Vagina (tissue), 2 donors: ENCODE data around the gene RNF8. TPM values are rescaled to one million over a fixed set of nuclear protein-coding genes. Genes with fewer than 3 reads are reported as not detected.

Experiments used
- DNase-seq, 2 donors: peaks; one replicate each; pipeline ENCODE4 v3.0.0-alpha.2; 2017; ENCODE audit errors: extremely low spot score in 2 of 2
- H3K27ac ChIP-seq: fragments of 200-600 bp; sonication (generic); one replicate; pipeline ENCODE4 v1.5.1; 2019
- H3K27me3 ChIP-seq: fragments of 200-600 bp; sonication (generic); one replicate; pipeline ENCODE4 v1.5.1; 2019
- H3K36me3 ChIP-seq, 2 donors: fragments of 200-600 bp; sonication (generic); one replicate each; pipeline ENCODE4 v1.5.1; 2017 to 2019
- H3K4me1 ChIP-seq: fragments of 200-600 bp; sonication (generic); one replicate; pipeline ENCODE4 v1.5.1; 2019
- H3K4me3 ChIP-seq, 2 donors: fragments of 200-600 bp; sonication (generic); 1 replicate in 1 of 2; 2 replicates in 1 of 2; pipeline ENCODE4 v1.5.1; 2016 to 2019
- H3K9me3 ChIP-seq: fragments of 200-600 bp; sonication (generic); one replicate; pipeline ENCODE4 v1.5.1; 2019
- CTCF ChIP-seq, 3 experiments: fragments of 450-650 bp in 2 of 3; fragments of 200-600 bp in 1 of 3; sonication (generic) in 1 of 3; IDR thresholded peaks; one replicate each; pipeline ENCODE4 v1.5.1; 2017 to 2019; ENCODE audit warnings: antibody characterized with exemption in 3 of 3, mild to moderate bottlenecking in 2 of 3, moderate library complexity in 2 of 3
- POLR2A ChIP-seq, 2 donors: fragments of 450-650 bp; IDR thresholded peaks; one replicate each; pipeline ENCODE4 v1.6.1; 2017; ENCODE audit warnings: antibody characterized with exemption in 2 of 2, mild to moderate bottlenecking in 2 of 2, moderate library complexity in 2 of 2
- POLR2AphosphoS5 ChIP-seq, 2 donors: sonication (generic); formaldehyde crosslinking; IDR thresholded peaks; one replicate each; pipeline ENCODE4 v1.9.0; 2017; ENCODE audit warnings: antibody characterized with exemption in 2 of 2, mild to moderate bottlenecking in 2 of 2, low read depth in 1 of 2; ENCODE audit not compliant: insufficient read depth in 1 of 2
- intact Hi-C: fragments of 100-400 bp; cut with DNase I; formaldehyde crosslinking; loops from one replicate; pipeline ENCODE4 v1.15.1; 2023
- total RNA-seq: library from RNA; depleted of rRNA; stranded (reverse); fragments of >200 nt; gene quantifications from one replicate; pipeline ENCODE4 v1.2.3, GENCODE V29; 2016

RNF8 gene
- total RNA-seq, 1 donor from 2014 or later, result 15.0 TPM

GRCh38 chr6:37389857-37390256, 36.1 kb downstream of the RNF8 start:
- Histone ChIP-seq H3K4me3 (no peak overlapping the region), H3K27me3 (no peaks in the 10 kb centered on the region), H3K4me1 (no peaks in the 10 kb centered on the region), H3K9me3 (no peaks in the 10 kb centered on the region), H3K27ac (no peak overlapping the region), H3K36me3 (peaks cover 0 to 54% of the 10 kb centered on the region in 2 donors)
- TF ChIP-seq CTCF (IDR thresholded peaks at IDR 0.05) (no peak), POLR2A (IDR thresholded peaks at IDR 0.05) (no peak), POLR2AphosphoS5 (IDR thresholded peaks at IDR 0.05; ENCODE audit: insufficient read depth in 1 of 2, low read depth in 1 of 2) (no peak)
- intact Hi-C loops, result no loop called here
- DNase-seq, result no peak

GRCh38 chr6:37391120-37391519, 37.3 kb downstream of the RNF8 start:
- no peak for DNase-seq
- Histone ChIP-seq H3K36me3 (peaks cover 0 to 49% of the 10 kb centered on the region in 2 donors), H3K4me1 (no peaks in the 10 kb centered on the region), H3K9me3 (no peaks in the 10 kb centered on the region), H3K27me3 (no peaks in the 10 kb centered on the region), H3K27ac (no peak overlapping the region), H3K4me3 (no peak overlapping the region)
- intact Hi-C loops, result no loop called here
- TF ChIP-seq POLR2A (IDR thresholded peaks at IDR 0.05) (no peak), POLR2AphosphoS5 (IDR thresholded peaks at IDR 0.05; ENCODE audit: insufficient read depth in 1 of 2, low read depth in 1 of 2) (no peak)

GRCh38 chr6:37392821-37393220, 39.0 kb downstream of the RNF8 start:
- TF ChIP-seq POLR2A (IDR thresholded peaks at IDR 0.05) (no peak), POLR2AphosphoS5 (IDR thresholded peaks at IDR 0.05; ENCODE audit: insufficient read depth in 1 of 2, low read depth in 1 of 2) (no peak), CTCF (IDR thresholded peaks at IDR 0.05) (no peak)
- H3K36me3 ChIP-seq, result peaks cover 0 to 44% of the 10 kb centered on the region in 2 donors
- no peaks in the 10 kb centered on the region for H3K9me3 ChIP-seq
- H3K27ac ChIP-seq, result no peak overlapping the region
- no peak for DNase-seq
- intact Hi-C loops, result no loop called here
- no peaks in the 10 kb centered on the region for H3K27me3 ChIP-seq
- H3K4me1 ChIP-seq, result no peaks in the 10 kb centered on the region
- no peak overlapping the region for H3K4me3 ChIP-seq

- intact Hi-C loops, result no loop called here
- H3K4me1 ChIP-seq, result no peaks in the 10 kb centered on the region
- TF ChIP-seq POLR2A (IDR thresholded peaks at IDR 0.05) (no peak), POLR2AphosphoS5 (IDR thresholded peaks at IDR 0.05; ENCODE audit: insufficient read depth in 1 of 2, low read depth in 1 of 2) (no peak), CTCF (IDR thresholded peaks at IDR 0.05) (no peak)
- no peaks in the 10 kb centered on the region for H3K9me3 ChIP-seq
- H3K36me3 ChIP-seq, result peaks cover 0 to 42% of the 10 kb centered on the region in 2 donors
- no peak for DNase-seq
- H3K27ac ChIP-seq, result no peak overlapping the region
- H3K4me3 ChIP-seq, result no peak overlapping the region
- H3K27me3 ChIP-seq, result no peaks in the 10 kb centered on the region
Observed at GRCh38 chr6:37393381-37393929, 39.7 kb downstream of the RNF8 start.

GRCh38 chr6:37396571-37397180, 42.9 kb downstream of the RNF8 start:
- TF ChIP-seq POLR2AphosphoS5 (IDR thresholded peaks at IDR 0.05; ENCODE audit: insufficient read depth in 1 of 2, low read depth in 1 of 2) (no peak), CTCF (IDR thresholded peaks at IDR 0.05) (no peak)
- Histone ChIP-seq H3K9me3 (no peaks in the 10 kb centered on the region), H3K4me3 (no peak overlapping the region), H3K36me3 (peaks cover 0 to 17% of the 10 kb centered on the region in 2 donors), H3K27me3 (no peaks in the 10 kb centered on the region), H3K27ac (no peak overlapping the region), H3K4me1 (no peaks in the 10 kb centered on the region)
- intact Hi-C loops, result no loop called here
- DNase-seq, result no peak
